ENCODE data around the gene GALK2. TPM values are rescaled to one million over a fixed set of nuclear protein-coding genes. Genes with fewer than 3 reads are reported as not detected.

GALK2 gene
- total and polyA plus RNA-seq, 2 of the 8 experiments (the other 6 are each of a cell fraction or from before 2014, with no cell fraction given): 8.7 to 16.1 TPM

GRCh38 chr15:49239105-49239504, 69.1 kb downstream of the GALK2 start:
- no peak overlapping the region for H2AK5ac ChIP-seq (ENCODE audit: low read depth, low read length)
- 0 out of 7 replicates have a peak, but pooled peaks cover 0 to 2% (median 0%) of the 10 kb centered on the region in 4 experiments for H3K4me1 ChIP-seq (replicated peaks in 1 of 4; ENCODE audit: control insufficient read depth in 3 of 4, insufficient read depth in 4 of 4, low read length in 3 of 4)
- H4K91ac ChIP-seq (replicated peaks; ENCODE audit: insufficient read length, low read length): no peak overlapping the region
- no peak overlapping the region for H3K23ac ChIP-seq (ENCODE audit: insufficient read length)
- no peak overlapping the region for H3K18ac ChIP-seq (ENCODE audit: extremely low read depth, low read length)
- H4K8ac ChIP-seq (ENCODE audit: extremely low read depth, insufficient read depth, low read length): no peak overlapping the region
- no peak overlapping the region for H3K4ac ChIP-seq (replicated peaks; ENCODE audit: insufficient read length, low read depth, low read length)
- H2BK120ac ChIP-seq (replicated peaks; ENCODE audit: low read depth, low read length): no peak overlapping the region
- no peaks in the 10 kb centered on the region for H3K27me3 ChIP-seq (replicated peaks in 1 of 4; ENCODE audit: control insufficient read depth in 3 of 4, extremely low read depth in 1 of 4, insufficient read depth in 3 of 4, low read length in 3 of 4)
- no peak overlapping the region for H3K56ac ChIP-seq (replicated peaks; ENCODE audit: insufficient read length, low read depth, low read length)
- no peaks in the 10 kb centered on the region; a peak in 1 of 8 replicates for H3K36me3 ChIP-seq (ENCODE audit: control insufficient read depth in 2 of 4, insufficient read depth in 4 of 4, low read length in 3 of 4)
- ChIA-PET POLR2A (ENCODE audit: partially characterized antibody) (no interaction called here), CTCF (ENCODE audit: partially characterized antibody) (interaction anchor here (2.0 to 5.5 kb wide), 3 partner anchors 182 to 906 kb away, joined by 7 to 153 read pairs (median 37); partner anchors contain the start of gene FGF7)
- no peaks in the 10 kb centered on the region for H3K79me1 ChIP-seq (ENCODE audit: low read depth, low read length)
- H3K9ac ChIP-seq (replicated peaks in 1 of 4; ENCODE audit: extremely low read depth in 1 of 4, low read depth in 3 of 4, low read length in 3 of 4): no peak overlapping the region
- H3K79me2 ChIP-seq (ENCODE audit: control insufficient read depth in 1 of 2, insufficient read depth in 2 of 2, low read length in 2 of 2): no peaks in the 10 kb centered on the region
- no peak overlapping the region for H3K4me2 ChIP-seq (ENCODE audit: insufficient read depth in 1 of 2, low read depth in 2 of 2, low read length in 2 of 2)
- no peak overlapping the region for H4K5ac ChIP-seq (ENCODE audit: insufficient read length, low read depth, low read length)
- TF ChIP-seq SP1 (IDR thresholded peaks at IDR 0.05; ENCODE audit: low read depth, low read length) (no peak), RNF2 (IDR thresholded peaks at IDR 0.05; ENCODE audit: borderline replicate concordance, low read depth, low read length, missing control alignments, poor library complexity, severe bottlenecking) (no peak), HDAC2 (IDR thresholded peaks at IDR 0.05; ENCODE audit: borderline replicate concordance in 1 of 2, low read depth in 2 of 2, low read length in 2 of 2) (no peak), FOSL1 (IDR thresholded peaks at IDR 0.05; ENCODE audit: insufficient read depth, low read depth, low read length) (no peak), RFX5 (IDR thresholded peaks at IDR 0.05; ENCODE audit: borderline replicate concordance, low read depth, low read length) (no peak), BRCA1 (IDR thresholded peaks at IDR 0.05; ENCODE audit: low read depth, low read length) (no peak), POU5F1 (IDR thresholded peaks at IDR 0.05; ENCODE audit: low read depth, low read length) (no peak), HDAC6 (IDR thresholded peaks at IDR 0.05; ENCODE audit: low read depth, low read length) (no peak), KDM4A (IDR thresholded peaks at IDR 0.05; ENCODE audit: low read depth, low read length, severe bottlenecking) (no peak)
- no peak overlapping the region for H2AFZ ChIP-seq (ENCODE audit: low read length)
- FAIRE-seq (no peak), DNase-seq (ENCODE audit: low read depth in 1 of 2, low spot score in 2 of 2) (no peak)
- H3K9me3 ChIP-seq (ENCODE audit: insufficient read depth in 2 of 2, low read depth in 1 of 2, low read length in 1 of 2): no peaks in the 10 kb centered on the region
- no peak overlapping the region for H2BK20ac ChIP-seq (ENCODE audit: low read length)
- H2BK5ac ChIP-seq (ENCODE audit: low read depth, low read length): no peak overlapping the region
- H3K27ac ChIP-seq (ENCODE audit: low read depth, low read length): no peak overlapping the region
- H3K23me2 ChIP-seq (ENCODE audit: low read depth, low read length): no peaks in the 10 kb centered on the region
- no peak overlapping the region for H2BK12ac ChIP-seq (ENCODE audit: low read depth, low read length)
- WGBS, 2 experiments (ENCODE audit: extremely low coverage in 1 of 2, insufficient coverage in 1 of 2, insufficient read length in 1 of 2, insufficient replicate concordance in 2 of 2, low coverage in 1 of 2, low lambda C conversion rate in 2 of 2, missing lambda C conversion rate in 1 of 2): 93% methylated on average over 1 of the region's 1 CpG; no CpG with 5 or more reads in 1 of the 2 experiments
- H3K14ac ChIP-seq (ENCODE audit: insufficient read length): no peak overlapping the region
- no peak overlapping the region for H3K4me3 ChIP-seq (ENCODE audit: extremely low read depth in 1 of 4, insufficient read depth in 2 of 4, low read depth in 3 of 4, low read length in 4 of 4)
- no peak overlapping the region for H2BK15ac ChIP-seq (ENCODE audit: low read length)
- no peaks in the 10 kb centered on the region for H4K20me1 ChIP-seq (replicated peaks in 1 of 2; ENCODE audit: control insufficient read depth in 1 of 2, insufficient read depth in 2 of 2, low read length in 2 of 2)

Measured in H1 (cell line).